ENCODE measurements around the gene NBPF1.
"Not testable (repeated sequence)": the region's sequence is repeated elsewhere in the genome, so short reads cannot be mapped to it uniquely, and the experiment has no call there.

The NBPF1 gene

DNA sequence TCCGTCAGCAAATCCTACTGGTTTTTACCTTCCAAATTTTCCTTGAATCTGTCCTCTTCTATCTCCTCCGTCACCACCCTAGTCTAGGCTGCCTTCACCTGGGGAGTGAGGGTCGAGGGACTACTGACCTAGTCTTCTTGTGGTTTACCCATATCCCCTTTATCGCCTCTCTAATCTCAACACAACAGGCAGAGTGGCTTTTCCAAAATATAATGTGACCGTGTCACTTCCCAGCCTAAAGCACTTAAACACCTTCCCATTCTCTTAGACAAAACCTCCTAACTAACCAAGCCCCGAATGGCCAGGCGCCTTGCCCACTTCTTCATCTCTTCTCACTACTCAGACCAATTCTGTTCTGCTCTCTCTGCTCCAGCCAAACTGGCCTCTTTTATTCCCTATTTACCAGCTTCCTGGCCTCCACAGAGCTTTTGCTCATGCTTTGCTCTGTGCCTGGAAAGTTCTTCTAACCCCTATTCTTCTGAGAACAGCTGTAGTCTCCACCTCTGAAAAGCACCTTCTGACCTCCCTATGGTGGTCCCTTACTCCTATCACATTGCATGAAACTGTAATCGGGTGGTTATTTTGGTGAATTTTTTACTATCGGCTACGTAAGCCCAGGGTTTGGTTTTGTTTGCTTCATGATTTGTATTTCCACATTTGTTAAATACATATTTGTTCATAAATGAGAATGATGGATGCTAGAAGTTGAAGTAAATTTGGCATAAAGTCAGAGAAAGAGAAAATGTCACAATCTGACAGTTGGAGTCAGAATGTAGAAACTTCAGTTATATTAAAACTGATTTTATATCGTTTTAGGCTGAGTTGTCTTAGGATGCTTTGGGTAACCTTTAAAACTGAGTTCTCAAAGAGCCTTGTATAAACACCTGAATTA is 1.2 kb upstream of the NBPF1 start:
- DNase-seq (ENCODE audit: low read depth) = no peak
- TF ChIP-seq, protein P1, sequence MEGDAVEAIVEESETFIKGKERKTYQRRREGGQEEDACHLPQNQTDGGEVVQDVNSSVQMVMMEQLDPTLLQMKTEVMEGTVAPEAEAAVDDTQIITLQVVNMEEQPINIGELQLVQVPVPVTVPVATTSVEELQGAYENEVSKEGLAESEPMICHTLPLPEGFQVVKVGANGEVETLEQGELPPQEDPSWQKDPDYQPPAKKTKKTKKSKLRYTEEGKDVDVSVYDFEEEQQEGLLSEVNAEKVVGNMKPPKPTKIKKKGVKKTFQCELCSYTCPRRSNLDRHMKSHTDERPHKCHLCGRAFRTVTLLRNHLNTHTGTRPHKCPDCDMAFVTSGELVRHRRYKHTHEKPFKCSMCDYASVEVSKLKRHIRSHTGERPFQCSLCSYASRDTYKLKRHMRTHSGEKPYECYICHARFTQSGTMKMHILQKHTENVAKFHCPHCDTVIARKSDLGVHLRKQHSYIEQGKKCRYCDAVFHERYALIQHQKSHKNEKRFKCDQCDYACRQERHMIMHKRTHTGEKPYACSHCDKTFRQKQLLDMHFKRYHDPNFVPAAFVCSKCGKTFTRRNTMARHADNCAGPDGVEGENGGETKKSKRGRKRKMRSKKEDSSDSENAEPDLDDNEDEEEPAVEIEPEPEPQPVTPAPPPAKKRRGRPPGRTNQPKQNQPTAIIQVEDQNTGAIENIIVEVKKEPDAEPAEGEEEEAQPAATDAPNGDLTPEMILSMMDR (IDR thresholded peaks at IDR 0.05; ENCODE audit: control insufficient read depth, extremely low read depth, insufficient read depth) = no peak
- no peak overlapping the region for H3K4me3 ChIP-seq (ENCODE audit: low read depth, low read length)

DNA sequence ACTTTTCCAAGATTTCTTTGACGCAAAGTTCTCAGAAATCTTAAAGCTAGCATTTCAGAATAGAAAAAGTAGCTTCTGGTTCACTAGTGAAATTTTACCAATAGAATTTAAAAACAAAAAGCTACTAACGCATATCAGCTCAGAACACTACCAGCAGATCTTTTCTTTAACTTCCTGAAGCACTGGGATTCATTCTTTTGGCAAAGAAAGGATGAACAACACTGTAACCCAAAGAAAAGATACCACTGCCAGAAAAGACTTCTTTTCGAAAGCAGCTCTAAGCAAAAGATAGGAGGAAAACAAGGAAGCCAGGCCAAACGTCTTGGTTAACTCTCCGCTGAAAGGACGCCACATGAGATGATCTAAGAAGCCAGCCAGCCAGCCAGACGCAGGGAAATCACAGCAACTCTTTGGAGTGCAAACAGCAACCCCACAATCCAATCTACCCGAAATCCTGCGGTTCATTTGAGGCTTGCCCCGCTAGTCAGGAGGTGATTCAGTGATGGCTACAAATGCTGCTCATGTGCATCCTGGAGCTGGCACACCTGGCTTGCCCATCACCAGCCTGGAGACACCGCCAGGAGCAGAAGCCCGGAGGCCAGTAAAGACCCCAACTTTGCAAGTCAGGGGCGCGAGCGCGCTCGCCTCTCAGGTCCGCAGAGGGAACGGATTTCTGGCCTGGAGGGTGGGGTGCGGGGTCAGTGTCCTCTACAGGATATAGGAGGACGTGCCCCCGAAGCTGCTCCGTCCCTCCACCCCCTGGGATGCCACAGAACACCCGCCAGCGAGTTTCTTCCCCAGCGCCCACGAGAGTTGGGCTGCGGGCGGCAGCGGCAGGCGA is 812 bp downstream of the NBPF1 start:
- TF ChIP-seq, protein P1 (IDR thresholded peaks at IDR 0.05; ENCODE audit: control insufficient read depth, extremely low read depth, insufficient read depth) = no peak
- DNase-seq (ENCODE audit: low read depth) = no peak
- H3K4me3 ChIP-seq (ENCODE audit: low read depth, low read length) = peak overlapping the region; percentile 73

GRCh38 chr1:16611981-16612331 is 1.4 kb downstream of the NBPF1 start:
- DNase-seq (ENCODE audit: low read depth) = not testable (repeated sequence)

GRCh38 chr1:16611164-16611563 is 2.2 kb downstream of the NBPF1 start:
- not testable (repeated sequence) for DNase-seq (ENCODE audit: low read depth)
- H3K4me3 ChIP-seq (ENCODE audit: low read depth, low read length) = peak overlapping the region; percentile 73; the same call in 1 of the 2 replicates

More at GRCh38 chr1:16611981-16612331, 1.4 kb downstream of the NBPF1 start:
- H3K4me3 ChIP-seq (ENCODE audit: low read depth, low read length) = peak overlapping the region; percentile 73

DNA sequence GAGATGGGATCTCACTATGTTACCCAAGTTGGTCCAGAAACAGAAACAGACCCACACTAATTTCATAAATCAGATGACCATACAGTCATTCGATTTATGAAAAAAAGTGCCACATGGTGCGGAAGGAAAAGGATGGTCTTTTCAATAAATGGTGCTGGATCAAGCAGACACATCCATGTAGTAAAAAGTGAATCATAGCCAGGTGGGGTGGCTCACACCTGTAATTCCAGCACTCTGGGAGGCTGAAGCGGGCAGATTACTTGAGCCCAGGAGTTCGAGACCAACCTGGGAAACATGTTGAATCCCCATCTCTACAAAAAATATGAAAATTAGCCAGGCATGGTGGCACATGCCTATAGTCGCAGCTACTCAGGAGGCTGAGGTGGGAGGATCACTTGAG is 2.8 kb downstream of the NBPF1 start:
- not testable (repeated sequence) for H3K4me3 ChIP-seq (ENCODE audit: low read depth, low read length); DNase-seq (ENCODE audit: low read depth)

- not testable (repeated sequence) for H3K4me3 ChIP-seq (ENCODE audit: low read depth, low read length); DNase-seq (ENCODE audit: low read depth)
Observed at GRCh38 chr1:16609761-16610160, 3.6 kb downstream of the NBPF1 start.

DNA sequence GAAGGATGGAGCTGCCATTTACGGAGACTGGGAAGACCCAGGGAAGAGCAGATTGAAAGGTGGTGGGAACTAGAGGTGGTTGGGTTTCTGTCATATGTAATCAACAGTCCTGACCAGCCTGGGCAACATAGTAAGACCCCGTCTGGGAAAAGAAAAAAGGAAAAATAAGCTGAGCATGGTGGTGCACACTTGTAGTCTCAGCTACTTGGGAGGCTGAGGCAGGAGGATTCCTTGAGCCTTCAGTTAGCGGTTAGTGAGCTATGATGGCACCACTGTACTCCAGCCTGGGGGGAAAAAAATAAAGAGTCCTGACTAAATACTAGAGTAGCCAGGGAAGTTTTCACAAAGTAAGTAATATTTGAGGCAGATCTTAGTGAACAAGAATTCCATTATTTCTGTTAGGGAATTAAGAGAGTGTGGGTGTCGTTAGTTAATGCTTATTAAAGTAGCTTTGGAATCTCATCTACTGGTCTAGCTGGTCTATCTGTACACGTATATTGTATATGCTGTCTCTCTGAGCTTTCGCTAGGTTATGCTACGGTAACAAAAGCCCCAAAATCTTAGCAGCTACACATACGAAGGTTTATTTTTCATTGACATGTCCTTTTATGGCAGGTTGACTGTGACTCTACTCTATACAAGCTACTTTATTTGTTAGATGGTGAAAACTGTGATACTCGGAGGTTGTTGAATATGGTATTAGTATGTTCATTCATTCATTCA is 4.4 kb downstream of the NBPF1 start:
- H3K4me3 ChIP-seq (ENCODE audit: low read depth, low read length) = no peak overlapping the region
- TF ChIP-seq, protein P1 (IDR thresholded peaks at IDR 0.05; ENCODE audit: control insufficient read depth, extremely low read depth, insufficient read depth) = no peak
- DNase-seq (ENCODE audit: low read depth) = no peak

DNA sequence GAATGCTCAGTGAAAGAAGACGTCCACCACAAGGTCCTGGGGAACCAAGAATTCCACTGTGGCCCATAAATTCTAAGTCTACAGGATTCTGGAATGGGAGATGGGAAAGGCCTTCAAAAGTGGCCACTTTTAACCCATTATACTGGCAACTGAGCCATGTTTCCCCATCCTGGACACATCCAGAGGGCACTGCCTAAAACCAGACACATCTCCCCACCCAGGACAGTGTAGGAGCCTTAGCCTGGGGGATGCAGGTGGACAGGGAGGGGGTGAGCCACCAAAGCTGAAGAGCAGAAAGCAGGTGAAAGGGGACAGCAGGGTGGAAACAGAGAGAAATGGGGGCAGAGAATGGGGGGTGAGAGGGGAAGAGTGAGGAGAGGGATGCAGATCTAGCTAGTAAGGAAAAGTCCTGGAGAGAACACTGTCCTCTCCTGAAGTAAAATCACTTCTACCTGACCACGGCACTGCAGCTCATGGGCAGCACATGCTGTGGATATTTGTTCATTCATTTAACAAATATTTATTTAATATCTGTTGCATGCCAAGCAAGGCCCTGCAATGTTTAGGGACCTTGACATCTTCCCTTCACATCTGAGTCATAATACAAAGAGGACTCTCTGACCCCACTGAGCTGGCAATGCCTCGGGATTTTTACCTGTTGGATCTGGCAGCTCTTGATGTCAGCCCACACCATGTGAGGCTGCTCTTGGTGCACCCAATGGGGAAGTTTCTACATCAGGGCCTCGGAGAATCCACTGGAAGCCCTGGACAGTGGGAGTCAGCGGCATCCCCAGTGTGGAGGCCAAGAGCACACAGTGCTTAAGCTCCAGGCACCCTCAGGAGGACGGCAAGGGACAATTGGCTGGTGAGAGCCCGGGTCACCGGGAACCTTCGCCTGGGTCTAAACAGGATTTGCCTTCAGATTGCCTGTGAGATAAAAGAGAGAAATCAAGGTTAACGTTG is 5.2 kb downstream of the NBPF1 start:
- not testable (repeated sequence) for H3K4me3 ChIP-seq (ENCODE audit: low read depth, low read length)
- peak; percentile 99 for DNase-seq (ENCODE audit: low read depth)

GRCh38 chr1:16607433-16607851 is 5.9 kb downstream of the NBPF1 start:
- DNase-seq (ENCODE audit: low read depth) = no peak
- no peak overlapping the region for H3K4me3 ChIP-seq (ENCODE audit: low read depth, low read length)
- TF ChIP-seq, protein P1 (IDR thresholded peaks at IDR 0.05; ENCODE audit: control insufficient read depth, extremely low read depth, insufficient read depth) = no peak

DNA sequence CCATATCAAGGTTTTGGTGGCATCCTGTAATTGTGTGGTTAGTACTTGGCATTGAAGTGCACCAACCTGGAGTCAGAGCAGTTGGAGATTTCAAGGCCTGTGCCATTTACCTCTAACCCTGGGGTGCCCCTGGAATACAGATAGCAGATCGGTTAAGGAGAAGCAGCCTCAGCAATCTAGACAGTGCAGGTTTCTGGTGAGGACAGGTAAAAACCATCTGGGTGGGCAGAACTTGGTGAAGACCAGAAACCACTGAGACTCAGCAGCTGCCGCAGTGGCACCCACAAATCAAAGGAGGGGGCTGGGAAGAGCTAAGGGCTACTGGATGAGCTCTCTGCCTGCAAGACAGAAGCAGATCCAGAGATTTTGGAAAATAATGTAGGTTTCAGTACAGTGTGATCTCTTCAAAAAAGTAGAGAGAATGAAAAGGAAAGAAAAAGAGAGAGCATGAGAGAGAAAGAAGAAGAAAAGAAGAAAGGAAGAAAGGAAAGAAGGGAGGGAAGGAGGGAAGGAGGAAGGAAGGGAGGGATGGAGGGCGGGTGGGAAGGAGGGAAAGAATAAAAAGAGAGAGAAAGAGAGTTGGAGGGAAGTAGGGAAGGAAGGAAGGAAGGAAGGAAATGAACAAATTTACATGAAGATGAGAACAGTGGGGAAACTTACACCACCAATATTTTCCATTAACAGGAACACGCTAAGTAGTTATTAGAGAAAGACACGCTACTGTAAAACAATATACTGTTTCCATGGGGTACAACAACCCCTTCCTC is 6.5 kb downstream of the NBPF1 start:
- not testable (repeated sequence) for H3K4me3 ChIP-seq (ENCODE audit: low read depth, low read length); DNase-seq (ENCODE audit: low read depth)

Data from LNCaP clone FGC (cell line).